ENCODE results near the gene SEC23A.
A peak's percentile ranks its signal among the peaks of the same experiment; 100 is the strongest.
"Not testable (repeated sequence)": the region's sequence is repeated elsewhere in the genome, so short reads cannot be mapped to it uniquely, and the experiment has no call there.

The SEC23A gene

DNA sequence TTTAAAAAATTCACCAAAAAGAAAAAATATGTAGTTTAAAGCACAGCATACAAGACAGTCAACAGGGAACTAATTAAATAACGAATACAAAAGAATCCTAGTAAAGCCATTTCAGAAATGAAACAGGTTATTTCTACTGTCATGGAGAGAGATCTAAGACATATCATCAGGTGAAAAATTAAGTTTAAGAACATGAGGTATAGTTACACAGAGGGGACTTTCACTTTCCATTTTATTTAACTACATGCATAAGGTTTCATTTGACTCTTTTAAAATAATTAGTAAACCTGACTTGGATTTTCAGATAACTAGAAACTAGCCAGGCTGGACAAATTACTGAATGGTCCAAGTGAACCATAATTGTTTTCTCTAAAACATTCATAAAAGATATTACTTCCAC lies 11.3 kb downstream of the SEC23A start:
- no peak for DNase-seq (ENCODE audit: low read depth, low spot score)

DNA sequence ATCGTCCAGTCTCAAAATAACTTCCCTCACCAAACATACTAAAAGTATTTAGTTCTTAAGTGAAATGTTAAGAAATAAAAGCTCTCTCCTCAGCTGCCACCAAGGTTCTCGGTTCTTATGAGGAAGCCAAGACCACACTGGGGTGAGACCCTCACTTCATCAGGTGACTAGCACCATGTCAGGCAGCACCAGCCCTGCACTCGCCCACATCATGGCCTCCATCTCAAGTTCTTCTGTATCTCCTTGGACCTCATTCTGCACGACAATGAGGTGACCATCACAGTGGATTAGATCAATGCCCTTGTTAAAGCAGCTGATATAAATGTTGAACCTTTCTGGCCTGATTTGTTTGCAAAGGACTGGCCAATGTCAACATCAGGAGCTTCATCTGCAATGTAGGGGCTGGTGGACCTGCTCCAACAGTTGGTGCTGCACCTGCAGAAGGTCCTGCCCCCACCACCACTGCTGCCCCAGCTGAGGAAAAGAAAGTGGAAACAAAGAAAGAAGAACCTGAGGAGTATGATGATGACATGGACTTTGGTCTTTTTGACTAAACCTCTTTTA lies 12.4 kb downstream of the SEC23A start:
- DNase-seq (ENCODE audit: low read depth, low spot score) = no peak

DNA sequence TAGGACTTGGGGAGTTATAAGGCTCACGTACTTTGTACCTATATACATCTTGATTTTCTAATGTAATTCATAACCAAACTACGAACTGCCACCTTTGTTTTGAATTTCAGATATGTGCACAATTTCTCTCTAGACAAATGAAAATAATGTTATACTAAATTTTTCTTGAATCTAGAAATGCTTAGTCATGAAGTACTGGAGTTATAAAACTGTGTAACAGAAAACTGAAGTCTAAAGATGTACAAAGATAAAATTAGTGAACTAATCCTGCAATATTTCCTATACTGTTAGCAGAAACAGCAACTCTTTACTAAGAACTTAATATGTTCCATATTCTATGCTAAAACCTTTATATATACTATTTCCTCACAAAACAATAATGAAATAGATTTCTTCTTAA lies 15.5 kb downstream of the SEC23A start:
- no peak for DNase-seq (ENCODE audit: low read depth, low spot score)

DNA sequence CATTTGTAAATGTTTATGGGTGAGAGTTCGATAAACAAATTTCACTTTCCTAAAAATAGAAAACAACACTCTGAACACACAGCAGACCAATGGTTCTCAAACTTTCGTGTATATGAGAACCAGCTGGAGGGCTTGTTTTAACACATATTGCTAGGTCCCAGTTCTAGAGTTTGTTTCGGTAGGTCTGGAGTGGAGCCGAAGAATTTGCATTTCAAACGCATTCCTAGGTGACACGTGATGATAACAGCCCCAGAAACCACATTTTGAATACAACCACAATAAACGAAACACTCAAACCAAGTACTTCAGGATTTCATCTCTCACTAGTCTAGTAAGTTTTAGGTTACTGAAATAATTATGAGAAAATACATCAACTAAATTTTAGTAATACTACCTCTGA lies 17.1 kb downstream of the SEC23A start:
- DNase-seq (ENCODE audit: low read depth, low spot score) = peak; percentile 87

DNA sequence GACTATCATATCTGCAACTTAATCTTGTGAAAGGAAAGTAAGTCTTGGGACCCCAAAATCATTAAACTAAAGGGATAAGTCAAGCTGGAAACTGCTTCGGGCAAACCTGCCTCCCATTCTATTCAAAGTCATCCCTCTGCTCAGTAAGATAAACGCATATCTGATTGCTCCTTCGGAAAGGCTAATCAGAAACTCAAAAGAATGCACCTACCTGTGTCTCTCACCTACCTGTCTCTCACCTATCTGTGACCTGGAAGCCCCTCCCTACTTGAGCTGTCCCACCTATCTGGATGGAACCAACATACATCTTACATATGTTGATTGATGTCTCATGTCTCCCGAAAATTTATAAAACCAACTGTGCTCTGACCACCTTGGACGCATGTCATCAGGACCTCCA lies 19.9 kb downstream of the SEC23A start:
- DNase-seq (ENCODE audit: low read depth, low spot score) = no peak

DNA sequence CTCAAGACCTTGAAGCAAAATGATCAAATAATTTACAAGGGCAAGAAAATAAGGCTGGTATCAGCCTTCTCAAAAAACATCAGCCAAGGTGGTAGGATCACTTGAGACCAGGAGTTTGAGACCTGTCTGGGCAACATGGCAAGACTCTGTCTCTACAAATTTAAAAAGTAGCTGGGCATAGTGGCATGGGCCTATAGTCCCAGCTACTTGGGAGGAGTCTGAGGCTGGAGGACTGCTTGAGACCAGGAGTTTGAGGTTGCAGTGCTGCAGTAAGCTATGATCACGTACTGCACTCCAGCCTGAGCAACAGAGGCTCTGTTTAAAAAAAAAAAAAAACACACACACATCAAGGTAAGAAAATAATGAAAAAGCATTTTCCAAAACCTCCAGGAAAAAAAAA lies 22.1 kb downstream of the SEC23A start:
- no peak for DNase-seq (ENCODE audit: low read depth, low spot score)

DNA sequence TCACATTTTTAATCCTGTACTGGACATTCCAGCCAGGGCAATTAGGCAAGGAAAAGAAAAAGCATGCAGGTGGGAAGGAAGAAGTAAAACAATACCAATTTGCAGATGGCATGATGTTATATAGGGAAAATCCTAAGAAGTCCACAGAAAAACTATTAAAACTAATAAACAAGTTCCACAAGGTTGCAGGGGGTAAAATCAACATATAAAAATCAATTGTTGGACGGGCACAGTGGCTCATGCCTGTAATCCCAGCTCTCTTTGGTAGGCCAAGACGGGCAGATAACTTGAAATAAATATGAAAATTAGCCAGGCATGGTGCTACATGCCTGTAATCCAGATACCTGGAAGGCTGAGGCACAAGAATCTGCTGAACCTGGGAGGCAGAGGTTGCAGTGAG lies 31.9 kb downstream of the SEC23A start:
- no peak for DNase-seq (ENCODE audit: low read depth, low spot score)

DNA sequence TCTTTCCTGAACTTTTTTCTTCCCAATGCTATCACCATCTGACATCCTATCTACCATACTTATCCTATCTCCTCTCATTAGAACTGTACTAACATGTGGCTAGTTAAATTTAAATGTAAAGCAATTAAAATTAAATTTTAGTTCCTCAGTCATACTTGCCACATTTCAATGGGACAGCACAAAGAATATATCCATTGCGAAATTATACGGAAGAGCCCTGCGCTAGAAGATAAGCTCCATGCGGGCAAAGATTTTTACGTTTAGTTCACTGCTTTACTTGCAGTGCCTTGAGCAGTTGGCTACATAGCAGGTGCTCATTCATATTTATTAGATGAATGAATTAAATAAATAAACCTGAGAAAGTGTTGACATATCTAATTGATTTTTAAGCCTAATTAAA lies 33.1 kb downstream of the SEC23A start:
- DNase-seq (ENCODE audit: low read depth, low spot score) = no peak

DNA sequence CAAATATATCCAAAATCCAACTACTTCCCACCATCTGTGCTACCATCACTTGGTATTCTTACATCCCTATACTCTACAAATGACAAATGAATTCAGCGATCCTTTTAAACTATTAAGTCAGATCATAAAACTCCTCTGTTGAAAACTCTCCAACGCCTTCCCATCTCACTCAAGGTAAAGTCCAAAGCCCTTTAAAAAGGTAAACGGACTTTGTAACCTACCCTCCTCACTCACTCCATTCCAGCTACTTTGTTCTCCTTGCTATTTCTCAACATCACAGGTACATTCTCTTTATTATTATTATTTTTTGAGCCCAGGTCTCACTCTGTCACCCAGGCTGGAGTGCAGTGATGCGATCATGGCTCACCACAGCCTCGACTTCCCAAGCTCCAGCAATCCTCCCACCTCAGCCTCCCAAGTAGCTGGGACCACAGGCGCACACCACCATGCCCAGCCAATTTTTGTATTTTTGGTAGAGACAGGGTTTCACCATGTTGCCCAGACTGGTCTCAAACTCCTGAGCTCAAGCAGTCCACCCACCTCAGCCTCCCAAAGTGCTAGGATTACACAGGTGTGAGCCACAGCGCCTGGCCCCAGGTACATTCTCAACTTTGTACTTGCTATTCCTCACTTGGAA lies 33.7 kb downstream of the SEC23A start:
- DNase-seq (ENCODE audit: low read depth, low spot score) = not testable (repeated sequence)

DNA sequence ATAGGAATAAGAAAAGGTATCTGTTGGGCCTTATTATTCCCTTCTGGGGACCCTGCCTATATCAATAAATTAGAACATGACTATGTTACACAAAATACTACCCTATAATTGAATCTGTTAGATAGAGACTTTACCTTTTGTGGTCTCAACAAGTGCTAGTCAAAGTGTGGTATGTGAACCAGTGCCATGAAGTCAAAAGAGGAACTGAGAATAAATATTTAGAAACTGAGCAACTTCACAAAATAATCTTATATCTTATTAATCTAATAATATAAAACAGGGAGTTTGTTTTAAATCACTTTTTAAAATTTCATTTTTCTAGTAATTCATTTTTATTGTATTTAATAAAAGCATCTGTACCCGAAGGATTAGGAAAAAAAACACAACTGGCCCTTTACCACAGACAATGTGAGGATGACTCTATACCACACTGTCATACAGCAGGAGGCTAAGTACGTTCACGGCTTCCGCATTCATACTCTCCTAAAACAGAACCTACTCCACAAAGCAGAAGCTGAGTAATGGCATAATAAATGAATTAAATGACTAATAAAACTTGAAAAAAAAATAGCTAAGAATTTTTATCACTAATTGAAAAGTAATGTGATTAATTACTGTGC lies 42.1 kb downstream of the SEC23A start:
- no peak for DNase-seq (ENCODE audit: low read depth, low spot score)

DNA sequence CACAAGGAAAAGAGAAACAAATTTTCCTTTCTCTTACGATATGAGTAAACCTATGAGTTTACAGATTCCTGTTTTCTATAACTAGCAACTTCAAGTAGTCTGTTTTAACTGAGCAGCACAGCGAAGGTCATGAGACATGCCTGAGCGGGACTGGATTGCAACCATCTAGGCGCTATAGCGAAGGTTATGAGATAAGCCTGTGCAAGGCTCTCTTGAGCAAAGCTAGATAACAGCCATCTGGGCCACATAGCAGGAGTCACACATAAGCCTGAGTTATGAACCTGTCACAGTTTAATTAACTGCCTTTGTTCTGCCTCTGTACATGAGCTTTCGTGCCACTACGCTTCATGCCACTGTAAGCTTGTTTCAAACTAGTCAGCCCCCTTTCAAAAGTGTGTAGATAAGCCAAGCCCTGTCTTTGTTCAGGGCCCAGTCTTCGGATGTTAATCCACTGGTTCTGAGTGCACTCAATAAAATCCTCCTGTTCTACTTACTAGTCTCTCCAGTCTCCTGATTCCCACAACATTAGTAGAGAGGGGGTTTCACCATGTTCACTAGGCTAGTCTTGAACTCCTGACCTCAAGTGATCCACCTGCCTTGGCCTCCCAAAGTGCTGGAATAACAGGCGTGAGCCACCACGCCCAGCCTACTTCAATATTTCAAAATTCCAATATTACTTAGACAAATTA lies 47.1 kb downstream of the SEC23A start:
- no peak for DNase-seq (ENCODE audit: low read depth, low spot score)

DNA sequence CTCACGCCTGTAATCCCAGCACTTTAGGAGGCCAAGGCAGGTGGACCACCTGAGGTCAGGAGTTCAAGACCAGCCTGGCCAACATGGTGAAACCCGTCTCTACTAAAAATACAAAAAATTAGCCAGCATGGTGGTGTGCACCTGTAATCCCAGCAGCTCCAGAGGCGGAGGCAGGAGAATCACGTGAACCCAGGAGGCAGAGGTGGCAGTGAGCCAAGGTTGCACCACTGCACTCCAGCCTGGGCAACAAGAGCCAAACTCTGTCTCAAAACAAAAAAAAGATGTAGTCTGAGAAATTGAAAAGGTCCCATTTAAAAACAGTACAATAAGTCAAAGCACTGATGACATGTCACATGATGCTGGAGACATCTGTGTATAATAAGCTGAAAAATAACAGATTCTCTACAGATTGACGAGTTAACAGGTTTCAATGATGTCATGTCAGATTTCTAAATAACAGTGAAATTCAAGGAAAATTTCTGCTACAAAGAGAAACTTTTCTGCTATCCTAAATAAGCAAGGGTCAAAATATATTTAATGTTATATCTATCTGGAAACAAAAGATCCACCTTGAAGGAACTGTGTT lies 50.1 kb downstream of the SEC23A start:
- DNase-seq (ENCODE audit: low read depth, low spot score) = not testable (repeated sequence)

DNA sequence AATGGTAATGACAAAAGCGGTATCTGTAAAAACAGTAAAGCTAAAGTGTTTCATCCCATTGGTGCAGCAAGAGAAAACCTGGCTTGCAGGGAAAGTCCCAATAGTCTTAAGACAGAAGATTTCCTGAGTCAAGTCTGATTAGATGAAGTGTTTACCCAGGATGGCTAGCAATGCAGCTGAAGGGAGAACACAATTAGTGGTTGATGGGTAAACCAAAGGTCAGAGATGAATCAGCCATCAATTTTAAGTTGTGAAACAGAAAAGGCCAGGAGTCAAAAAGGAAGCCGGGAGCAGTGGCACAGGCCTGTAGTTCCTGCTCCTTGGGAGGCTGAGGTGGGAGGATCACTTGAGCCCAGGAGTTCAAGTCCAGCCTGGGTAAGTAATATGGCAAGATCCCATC lies 52.6 kb downstream of the SEC23A start:
- peak; percentile 72 for DNase-seq (ENCODE audit: low read depth, low spot score)

DNA sequence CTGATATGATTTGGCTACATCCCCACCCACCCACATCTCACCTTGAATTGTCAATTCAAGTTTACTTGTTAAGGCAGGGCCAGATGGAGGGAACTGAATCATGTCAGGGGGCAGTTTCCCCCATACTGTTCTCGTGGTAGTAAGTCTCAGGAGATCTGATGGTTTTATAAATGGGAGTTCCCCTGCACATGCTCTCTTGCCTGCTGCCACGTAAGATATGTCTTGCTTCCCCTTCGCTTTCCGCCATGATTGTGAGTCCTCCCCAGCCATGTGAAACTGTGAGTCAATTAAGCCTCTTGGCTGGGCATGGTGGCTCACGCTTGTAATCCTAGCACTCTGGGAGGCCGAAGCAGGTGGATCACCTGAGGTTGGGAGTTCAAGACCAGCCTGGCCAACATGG lies 57.1 kb downstream of the SEC23A start:
- DNase-seq (ENCODE audit: low read depth, low spot score) = not testable (repeated sequence)

DNA sequence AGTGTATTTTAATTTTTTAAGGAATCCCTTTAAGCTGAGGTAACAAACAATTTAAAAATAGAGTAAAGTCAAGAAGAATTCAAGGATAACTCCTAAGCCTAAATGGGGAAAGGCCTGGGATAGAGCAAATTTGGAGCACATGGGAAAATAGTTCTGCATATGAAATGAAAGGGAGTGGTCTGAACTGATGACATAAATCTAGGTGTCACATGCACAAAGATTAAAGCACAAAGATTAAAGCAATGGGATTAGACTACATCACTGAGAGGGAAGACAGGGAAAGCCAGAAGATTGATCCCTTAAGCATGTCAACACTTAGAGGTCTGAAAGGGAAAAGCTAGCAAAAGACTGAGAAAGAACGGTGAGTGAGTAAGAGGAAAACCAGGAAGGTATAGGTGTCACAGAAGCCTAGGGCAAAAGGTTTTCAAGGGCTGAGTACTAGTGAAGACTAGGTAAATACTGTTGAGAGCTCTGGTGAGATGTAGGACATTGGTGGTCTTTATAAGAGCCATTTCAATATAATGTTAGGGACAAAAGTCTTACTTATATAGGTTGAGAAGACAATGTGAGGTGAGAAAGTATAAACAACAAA lies 59.6 kb downstream of the SEC23A start:
- no peak for DNase-seq (ENCODE audit: low read depth, low spot score)

DNA sequence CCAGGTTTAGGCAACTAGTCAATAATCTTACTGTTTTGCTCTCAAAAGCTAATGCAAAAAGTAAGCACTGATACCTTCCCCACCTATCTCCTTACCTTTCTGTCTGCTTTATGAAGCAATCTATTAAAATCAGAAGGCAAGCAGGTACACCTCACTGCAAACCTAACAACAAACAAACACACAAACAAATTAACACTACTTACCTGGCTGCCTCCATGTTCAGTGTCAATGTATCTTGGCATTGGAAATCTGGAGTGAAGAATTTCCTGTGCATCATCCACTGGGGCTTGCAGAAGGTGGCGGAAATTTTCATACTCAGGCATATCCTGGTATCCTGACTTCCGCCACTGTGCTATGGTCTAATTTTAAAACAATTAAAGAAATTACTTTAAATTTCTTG lies 62.5 kb downstream of the SEC23A start:
- no peak for DNase-seq (ENCODE audit: low read depth, low spot score)

DNA sequence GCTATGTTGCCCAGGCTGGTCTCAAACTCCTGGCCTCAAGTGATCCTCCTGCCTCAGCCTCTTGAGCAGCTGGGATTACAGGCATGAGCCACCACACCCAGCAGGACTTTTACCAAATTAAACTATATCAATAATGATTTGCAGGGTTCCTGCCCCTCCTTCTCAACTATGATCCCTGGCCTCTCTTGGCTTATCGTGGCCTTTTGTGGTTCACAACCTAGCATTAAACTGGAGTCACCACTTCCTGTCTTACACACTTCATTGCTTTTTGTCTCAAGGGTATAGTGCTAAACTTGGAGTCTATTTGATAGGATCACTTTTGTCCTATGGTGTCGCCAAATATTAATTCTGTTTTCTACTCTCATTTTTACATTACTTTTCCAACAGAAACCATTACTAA lies 64.5 kb downstream of the SEC23A start:
- DNase-seq (ENCODE audit: low read depth, low spot score) = no peak

DNA sequence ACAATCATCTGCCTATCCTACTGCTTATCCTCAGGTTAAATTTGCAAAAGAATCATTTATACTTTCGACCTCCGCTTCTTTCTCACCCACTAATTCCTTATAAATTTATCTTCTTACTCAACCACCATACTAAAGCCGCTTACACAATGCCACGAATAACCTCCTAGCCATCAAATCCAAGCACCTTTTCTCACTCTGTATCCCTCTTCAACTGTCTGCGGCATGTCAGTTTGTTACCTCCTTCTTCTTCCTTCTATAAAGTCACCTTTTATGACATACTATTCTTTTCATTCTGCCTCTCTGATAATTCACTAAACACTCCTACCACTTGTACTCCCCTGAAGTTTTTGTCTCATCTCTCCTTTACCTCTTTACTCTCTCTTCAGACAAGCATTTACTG lies 66.3 kb downstream of the SEC23A start:
- DNase-seq (ENCODE audit: low read depth, low spot score) = no peak

DNA sequence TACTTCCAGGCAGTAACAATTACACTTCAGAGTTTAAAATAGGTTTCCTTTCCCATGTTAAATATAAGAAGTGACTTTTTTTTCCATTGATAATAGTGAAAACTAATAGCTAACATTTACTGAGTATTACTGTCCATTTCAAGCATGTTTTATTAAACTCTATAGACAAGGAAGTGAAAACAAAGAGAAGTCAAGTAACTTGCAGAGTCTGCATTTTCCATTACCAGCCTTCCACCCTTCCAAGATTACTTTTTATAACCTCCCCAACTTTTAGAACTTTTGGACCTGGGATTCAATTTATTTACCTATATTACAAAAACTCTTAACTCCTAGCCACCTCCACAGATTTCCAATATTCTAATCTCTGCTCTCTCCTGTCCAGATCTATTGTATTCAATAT lies 67.7 kb downstream of the SEC23A start:
- DNase-seq (ENCODE audit: low read depth, low spot score) = no peak

DNA sequence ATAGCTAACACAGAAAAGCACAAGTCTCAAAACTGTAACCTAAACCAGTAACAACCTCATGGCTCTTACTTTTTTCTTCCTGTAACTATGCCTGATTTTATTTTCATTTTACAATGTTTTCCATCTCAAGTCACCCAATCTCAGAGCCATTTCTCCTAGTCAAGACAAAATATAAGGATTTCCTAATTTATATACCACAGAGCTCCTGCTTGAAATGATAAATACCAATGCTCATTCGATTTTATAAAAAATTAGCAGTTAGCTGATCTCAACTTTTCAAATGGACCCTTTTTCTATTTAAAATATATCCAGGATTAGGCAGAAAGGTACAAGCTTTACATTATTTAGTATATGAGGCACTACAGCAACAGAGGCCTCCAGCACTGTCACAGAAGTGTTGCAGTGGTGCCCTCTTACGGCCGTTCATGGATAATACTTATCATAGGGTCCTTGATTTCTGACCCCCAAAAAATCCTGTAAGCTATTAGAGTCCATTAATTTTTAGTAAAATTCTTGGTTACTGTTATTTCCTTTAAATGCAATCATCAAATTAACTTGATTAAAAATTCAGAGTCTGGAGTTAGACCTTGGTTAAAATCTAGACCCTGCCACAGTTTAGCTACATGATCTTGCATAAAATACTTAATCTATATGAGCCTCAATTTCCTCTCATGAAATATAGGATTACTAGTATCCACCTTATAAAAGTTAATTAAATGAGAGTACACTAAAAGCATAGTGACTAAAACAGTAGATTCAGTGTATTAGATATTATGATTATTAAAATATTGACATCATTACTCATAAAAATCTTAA lies 68.3 kb downstream of the SEC23A start:
- peak; percentile 38 for DNase-seq (ENCODE audit: low read depth, low spot score)

DNA sequence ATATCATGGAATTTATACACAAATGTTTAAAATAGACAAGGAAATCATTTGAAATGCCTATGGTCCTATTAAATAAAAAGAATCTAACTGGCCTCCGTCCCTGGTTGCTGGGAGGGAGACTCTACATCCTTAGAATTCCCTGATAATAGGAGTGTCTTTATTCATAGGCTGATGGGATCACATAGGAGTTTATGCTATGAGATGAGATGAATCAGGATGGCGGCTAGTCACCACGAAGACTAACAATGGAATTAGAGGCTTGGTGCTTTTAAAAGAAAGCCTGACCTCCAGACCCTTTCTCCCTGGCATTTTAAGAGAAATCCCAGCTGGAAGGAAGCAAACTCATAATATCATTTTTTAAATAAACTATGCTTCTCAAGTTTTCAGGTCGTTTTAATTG lies 69.7 kb downstream of the SEC23A start:
- DNase-seq (ENCODE audit: low read depth, low spot score) = peak; percentile 46

Measured in astrocyte of the hippocampus (primary cell).